HG02571 (cell line): Measurements from ENCODE around the gene LY6G5C.
"Not testable (repeated sequence)": the region's sequence is repeated elsewhere in the genome, so short reads cannot be mapped to it uniquely, and the experiment has no call there.

ENCODE experiments used
- ATAC-seq: cut with Tn5 transposase; IDR thresholded peaks from one replicate; pipeline ENCODE4 v1.9.1; 2021; ENCODE audit warnings: mild to moderate bottlenecking, moderate library complexity; ENCODE audit not compliant: unreplicated experiment

The LY6G5C gene

GRCh38 chr6:31715022-31715958 is 34.4 kb upstream of the LY6G5C start, which contains the start of gene LY6G6D:
LY6G6D (plus strand) TSS chr6:31715348; CDS start chr6:31715356, 8 bp downstream.
- ATAC-seq: no peak

GRCh38 chr6:31713991-31714684 is 33.3 kb upstream of the LY6G5C start:
- no peak for ATAC-seq

GRCh38 chr6:31713465-31713864 is 32.6 kb upstream of the LY6G5C start:
- ATAC-seq: no peak

- ATAC-seq: no peak
Measured at GRCh38 chr6:31712296-31712695, 31.4 kb upstream of the LY6G5C start.

- no peak for ATAC-seq
Measured at GRCh38 chr6:31711233-31711632, 30.4 kb upstream of the LY6G5C start.

- no peak for ATAC-seq
Measured at GRCh38 chr6:31710523-31711219, 29.8 kb upstream of the LY6G5C start.

GRCh38 chr6:31709157-31709556 is 28.3 kb upstream of the LY6G5C start:
- not testable (repeated sequence) for ATAC-seq

GRCh38 chr6:31708224-31708623 is 27.4 kb upstream of the LY6G5C start:
- ATAC-seq: no peak

- no peak for ATAC-seq
Measured at GRCh38 chr6:31707701-31708100, 26.8 kb upstream of the LY6G5C start.

GRCh38 chr6:31706599-31706998 is 25.7 kb upstream of the LY6G5C start, which contains the start of gene LY6G6F:
LY6G6F (plus strand) TSS chr6:31706866; CDS start chr6:31706907, 41 bp downstream.
- no peak for ATAC-seq

- no peak for ATAC-seq
Measured at GRCh38 chr6:31705931-31706330, 25.1 kb upstream of the LY6G5C start.

GRCh38 chr6:31702819-31703716 is 22.2 kb upstream of the LY6G5C start, which contains the start of gene ABHD16A:
ABHD16A (minus strand) TSS chr6:31703324; CDS start chr6:31703281, 43 bp downstream.
- ATAC-seq: peak; percentile 77

GRCh38 chr6:31702405-31702818 is 21.5 kb upstream of the LY6G5C start:
- no peak for ATAC-seq

- no peak for ATAC-seq
Measured at GRCh38 chr6:31701666-31702404, 21.0 kb upstream of the LY6G5C start.

GRCh38 chr6:31700740-31701401 is 20.0 kb upstream of the LY6G5C start:
- ATAC-seq: no peak

GRCh38 chr6:31697555-31697954 is 16.7 kb upstream of the LY6G5C start:
- no peak for ATAC-seq

GRCh38 chr6:31693535-31693934 is 12.7 kb upstream of the LY6G5C start:
- no peak for ATAC-seq

- no peak for ATAC-seq
Measured at GRCh38 chr6:31692886-31693285, 12.0 kb upstream of the LY6G5C start.

GRCh38 chr6:31692353-31692752 is 11.5 kb upstream of the LY6G5C start:
- ATAC-seq: no peak
